ENCODE results near the gene ARHGAP30.
"Not testable (repeated sequence)": the region's sequence is repeated elsewhere in the genome, so short reads cannot be mapped to it uniquely, and the experiment has no call there.

ARHGAP30 gene

GRCh38 chr1:161069241-161069640, 450 bp downstream of the ARHGAP30 start:
- DNase-seq: no peak

GRCh38 chr1:161068306-161069234, 1.1 kb downstream of the ARHGAP30 start:
- DNase-seq: no peak

- no peak for DNase-seq
Observed at GRCh38 chr1:161066694-161067093, 3.0 kb downstream of the ARHGAP30 start.

GRCh38 chr1:161065681-161066080, 4.0 kb downstream of the ARHGAP30 start:
- not testable (repeated sequence) for DNase-seq

GRCh38 chr1:161063936-161064335, 5.8 kb downstream of the ARHGAP30 start:
- not testable (repeated sequence) for DNase-seq

- DNase-seq: no peak
Observed at GRCh38 chr1:161061419-161061818, 8.3 kb downstream of the ARHGAP30 start.

- DNase-seq: no peak
Observed at GRCh38 chr1:161059293-161059692, 10.4 kb downstream of the ARHGAP30 start.

- DNase-seq: no peak
Observed at GRCh38 chr1:161054805-161055204, 14.9 kb downstream of the ARHGAP30 start.

- DNase-seq: no peak
Observed at GRCh38 chr1:161054232-161054631, 15.5 kb downstream of the ARHGAP30 start.

- DNase-seq: no peak
Observed at GRCh38 chr1:161052899-161053298, 16.8 kb downstream of the ARHGAP30 start.

- DNase-seq: no peak
Observed at GRCh38 chr1:161051219-161051618, 18.5 kb downstream of the ARHGAP30 start.

GRCh38 chr1:161048949-161049722, 20.6 kb downstream of the ARHGAP30 start:
- no peak for DNase-seq

- DNase-seq: no peak
Observed at GRCh38 chr1:161047436-161048420, 22.0 kb downstream of the ARHGAP30 start.

GRCh38 chr1:161046605-161047228, 23.0 kb downstream of the ARHGAP30 start:
- DNase-seq: no peak

GRCh38 chr1:161045736-161046604, 23.7 kb downstream of the ARHGAP30 start, which contains the start of gene USF1:
USF1 (minus strand) TSS chr1:161045977; CDS start chr1:161043275, 2,702 bp downstream.
- DNase-seq: peak; percentile 75

GRCh38 chr1:161044908-161045735, 24.6 kb downstream of the ARHGAP30 start:
- DNase-seq: peak; percentile 36

GRCh38 chr1:161044535-161044907, 25.2 kb downstream of the ARHGAP30 start:
- DNase-seq: no peak

GRCh38 chr1:161039546-161039945, 30.1 kb downstream of the ARHGAP30 start:
- DNase-seq: no peak

GRCh38 chr1:161039154-161039545, 30.5 kb downstream of the ARHGAP30 start:
- DNase-seq: no peak
